WTC11 (cell line): ENCODE measurements around the gene COL4A2. TPM values are rescaled to one million over a fixed set of nuclear protein-coding genes. Genes with fewer than 3 reads are reported as not detected.

Source experiments
- ATAC-seq: fragments of 200-7000 bp; cut with Tn5 transposase; 2 replicates; pipeline ENCODE4 v1.10.0; 2021; ENCODE audit warnings: mild to moderate bottlenecking, moderate library complexity
- CTCF ChIA-PET: fragments of 300-600 bp; sonication (Branson Sonifier 250); formaldehyde crosslinking; loops from one replicate; lab custom pipeline; 2021; ENCODE audit warnings: antibody characterized with exemption; lab: Charles Lee
- POLR2A ChIA-PET: fragments of 350-600 bp; sonication (Branson Sonifier 250); formaldehyde crosslinking; loops from one replicate; lab custom pipeline; 2021; ENCODE audit warnings: antibody characterized with exemption; lab: Charles Lee
- DNase-seq: peaks from one replicate; pipeline ENCODE4 v3.0.0; 2021; ENCODE audit warnings: low spot score
- H3K27ac Mint-ChIP-seq: 2 replicates; pipeline ENCODE4 v1.8.0; 2021; ENCODE audit warnings: mixed read lengths
- H3K27me3 Mint-ChIP-seq: 2 replicates; pipeline ENCODE4 v1.8.0; 2021; ENCODE audit warnings: low read depth, mild to moderate bottlenecking, moderate library complexity, mixed read lengths
- H3K36me3 Mint-ChIP-seq: 2 replicates; pipeline ENCODE4 v1.8.0; 2021; ENCODE audit warnings: mixed read lengths
- H3K4me1 Mint-ChIP-seq: 2 replicates; pipeline ENCODE4 v1.8.0; 2022; ENCODE audit warnings: mixed read lengths
- H3K4me3 Mint-ChIP-seq: 2 replicates; pipeline ENCODE4 v1.8.0; 2021; ENCODE audit warnings: mild to moderate bottlenecking, moderate library complexity, mixed read lengths
- H3K9me3 Mint-ChIP-seq: 2 replicates; pipeline ENCODE4 v1.8.0; 2021; ENCODE audit warnings: mixed read lengths
- E2F5 ChIP-seq: sonication (generic); formaldehyde crosslinking; IDR thresholded peaks from 2 replicates; pipeline ENCODE4 v1.8.1; 2022; ENCODE audit warnings: mild to moderate bottlenecking, moderate library complexity, missing genetic modification reagents
- EMX1 ChIP-seq: fragments of 250-450 bp; sonication (Bioruptor Pico); IDR thresholded peaks from 2 replicates; pipeline ENCODE4 v1.8.0; 2021; ENCODE audit warnings: mild to moderate bottlenecking
- ETV6 ChIP-seq: sonication (generic); formaldehyde crosslinking; IDR thresholded peaks from 2 replicates; pipeline ENCODE4 v1.8.1; 2022; ENCODE audit warnings: mild to moderate bottlenecking, missing genetic modification reagents
- GABPB1 ChIP-seq: sonication (generic); formaldehyde crosslinking; IDR thresholded peaks from 2 replicates; pipeline ENCODE4 v1.8.1; 2023; ENCODE audit warnings: mild to moderate bottlenecking, missing genetic modification reagents
- JAZF1 ChIP-seq: fragments of 250-450 bp; sonication (Bioruptor Pico); IDR thresholded peaks from 2 replicates; pipeline ENCODE4 v1.9.0; 2021; ENCODE audit warnings: moderate library complexity, mild to moderate bottlenecking, inconsistent platforms
- KAT7 ChIP-seq: sonication (generic); formaldehyde crosslinking; IDR thresholded peaks from 2 replicates; pipeline ENCODE4 v1.8.1; 2023; ENCODE audit warnings: missing genetic modification reagents, mild to moderate bottlenecking, borderline replicate concordance
- SMAD3 ChIP-seq: sonication (generic); formaldehyde crosslinking; IDR thresholded peaks from 2 replicates; pipeline ENCODE4 v1.8.0; 2022; ENCODE audit warnings: missing genetic modification reagents, mild to moderate bottlenecking, borderline replicate concordance
- TCF7 ChIP-seq: sonication (generic); formaldehyde crosslinking; IDR thresholded peaks from 2 replicates; pipeline ENCODE4 v1.8.0; 2022; ENCODE audit warnings: mild to moderate bottlenecking, low read depth, missing genetic modification reagents, moderate library complexity
- TP53 ChIP-seq: sonication (generic); formaldehyde crosslinking; IDR thresholded peaks from 2 replicates; pipeline ENCODE4 v1.8.1; 2023; ENCODE audit warnings: mild to moderate bottlenecking, missing genetic modification reagents
- ZNF138 ChIP-seq: sonication (generic); formaldehyde crosslinking; conservative IDR thresholded peaks from 2 replicates; pipeline ENCODE4 v1.8.1; 2022; ENCODE audit warnings: mild to moderate bottlenecking, moderate library complexity, missing genetic modification reagents
- ZNF232 ChIP-seq: sonication (generic); formaldehyde crosslinking; IDR thresholded peaks from 2 replicates; pipeline ENCODE4 v1.8.0; 2022; ENCODE audit warnings: mild to moderate bottlenecking, missing genetic modification reagents
- ZNF512 ChIP-seq: sonication (generic); formaldehyde crosslinking; IDR thresholded peaks from 2 replicates; pipeline ENCODE4 v1.8.1; 2022; ENCODE audit warnings: missing genetic modification reagents, borderline replicate concordance
- total RNA-seq: library from RNA; stranded (reverse); gene quantifications from 3 replicates; pipeline ENCODE4 v1.2.3, GENCODE V29; 2021
- TF ChIP-seq, protein P1 (sequence below): sonication (generic); formaldehyde crosslinking; IDR thresholded peaks from 2 replicates; pipeline ENCODE4 v1.8.0; 2022; ENCODE audit warnings: mild to moderate bottlenecking, missing genetic modification reagents
- TF ChIP-seq, protein P2 (sequence below): fragments of 250-450 bp; sonication (Bioruptor Pico); IDR thresholded peaks from 2 replicates; pipeline ENCODE4 v1.9.0; 2021; ENCODE audit warnings: mild to moderate bottlenecking
- TF ChIP-seq, protein P3 (sequence below): sonication (generic); formaldehyde crosslinking; IDR thresholded peaks from 2 replicates; pipeline ENCODE4 v1.8.0; 2022; ENCODE audit warnings: mild to moderate bottlenecking, missing genetic modification reagents
- TF ChIP-seq, protein P4 (sequence below): fragments of 250-450 bp; sonication (Bioruptor Pico); IDR thresholded peaks from 2 replicates; pipeline ENCODE4 v1.9.0; 2021; ENCODE audit warnings: mild to moderate bottlenecking
- TF ChIP-seq, protein P5 (sequence below): fragments of 200-600 bp; IDR thresholded peaks from 2 replicates; pipeline ENCODE4 v1.8.0; 2022; ENCODE audit warnings: antibody characterized with exemption

The COL4A2 gene
- total RNA-seq, 1 experiment from 2014 or later = 109 TPM

DNA sequence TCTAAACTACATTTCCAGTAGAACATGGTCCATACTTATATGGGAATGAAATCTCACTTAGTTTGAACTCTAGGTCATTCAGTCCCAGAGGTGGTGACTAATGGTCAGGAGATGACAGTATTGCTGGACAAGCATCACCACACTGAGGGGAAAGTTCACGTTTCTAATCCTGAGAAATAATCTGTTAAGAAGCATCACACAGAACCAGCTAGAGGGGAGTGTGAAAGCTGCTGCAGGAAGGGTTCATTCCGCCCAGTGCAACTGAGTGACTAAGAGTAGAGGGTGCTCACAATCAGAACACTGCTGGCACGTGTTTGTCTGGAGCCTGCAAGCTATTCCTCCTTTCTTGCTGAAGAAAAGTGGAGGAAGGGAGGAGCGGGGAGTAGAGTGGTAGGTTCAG, 2.8 kb upstream of the COL4A2 start (continued):
- TF ChIP-seq, protein P1, sequence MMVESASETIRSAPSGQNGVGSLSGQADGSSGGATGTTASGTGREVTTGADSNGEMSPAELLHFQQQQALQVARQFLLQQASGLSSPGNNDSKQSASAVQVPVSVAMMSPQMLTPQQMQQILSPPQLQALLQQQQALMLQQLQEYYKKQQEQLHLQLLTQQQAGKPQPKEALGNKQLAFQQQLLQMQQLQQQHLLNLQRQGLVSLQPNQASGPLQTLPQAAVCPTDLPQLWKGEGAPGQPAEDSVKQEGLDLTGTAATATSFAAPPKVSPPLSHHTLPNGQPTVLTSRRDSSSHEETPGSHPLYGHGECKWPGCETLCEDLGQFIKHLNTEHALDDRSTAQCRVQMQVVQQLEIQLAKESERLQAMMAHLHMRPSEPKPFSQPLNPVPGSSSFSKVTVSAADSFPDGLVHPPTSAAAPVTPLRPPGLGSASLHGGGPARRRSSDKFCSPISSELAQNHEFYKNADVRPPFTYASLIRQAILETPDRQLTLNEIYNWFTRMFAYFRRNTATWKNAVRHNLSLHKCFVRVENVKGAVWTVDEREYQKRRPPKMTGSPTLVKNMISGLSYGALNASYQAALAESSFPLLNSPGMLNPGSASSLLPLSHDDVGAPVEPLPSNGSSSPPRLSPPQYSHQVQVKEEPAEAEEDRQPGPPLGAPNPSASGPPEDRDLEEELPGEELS (CRISPR knock-in tag) = no peak
- TF ChIP-seq, protein P2, sequence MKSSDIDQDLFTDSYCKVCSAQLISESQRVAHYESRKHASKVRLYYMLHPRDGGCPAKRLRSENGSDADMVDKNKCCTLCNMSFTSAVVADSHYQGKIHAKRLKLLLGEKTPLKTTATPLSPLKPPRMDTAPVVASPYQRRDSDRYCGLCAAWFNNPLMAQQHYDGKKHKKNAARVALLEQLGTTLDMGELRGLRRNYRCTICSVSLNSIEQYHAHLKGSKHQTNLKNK (CRISPR knock-in tag) = no peak
- TF ChIP-seq KAT7 (CRISPR knock-in tag) (no peak), ZNF138 (no peak), ETV6 (CRISPR knock-in tag) (no peak), SMAD3 (no peak), ZNF232 (no peak), TP53 (CRISPR knock-in tag) (no peak), E2F5 (no peak), ZNF512 (CRISPR knock-in tag) (no peak), EMX1 (CRISPR knock-in tag) (no peak)
- TF ChIP-seq, protein P3, sequence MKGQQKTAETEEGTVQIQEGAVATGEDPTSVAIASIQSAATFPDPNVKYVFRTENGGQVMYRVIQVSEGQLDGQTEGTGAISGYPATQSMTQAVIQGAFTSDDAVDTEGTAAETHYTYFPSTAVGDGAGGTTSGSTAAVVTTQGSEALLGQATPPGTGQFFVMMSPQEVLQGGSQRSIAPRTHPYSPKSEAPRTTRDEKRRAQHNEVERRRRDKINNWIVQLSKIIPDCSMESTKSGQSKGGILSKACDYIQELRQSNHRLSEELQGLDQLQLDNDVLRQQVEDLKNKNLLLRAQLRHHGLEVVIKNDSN = no peak
- TF ChIP-seq, protein P4, sequence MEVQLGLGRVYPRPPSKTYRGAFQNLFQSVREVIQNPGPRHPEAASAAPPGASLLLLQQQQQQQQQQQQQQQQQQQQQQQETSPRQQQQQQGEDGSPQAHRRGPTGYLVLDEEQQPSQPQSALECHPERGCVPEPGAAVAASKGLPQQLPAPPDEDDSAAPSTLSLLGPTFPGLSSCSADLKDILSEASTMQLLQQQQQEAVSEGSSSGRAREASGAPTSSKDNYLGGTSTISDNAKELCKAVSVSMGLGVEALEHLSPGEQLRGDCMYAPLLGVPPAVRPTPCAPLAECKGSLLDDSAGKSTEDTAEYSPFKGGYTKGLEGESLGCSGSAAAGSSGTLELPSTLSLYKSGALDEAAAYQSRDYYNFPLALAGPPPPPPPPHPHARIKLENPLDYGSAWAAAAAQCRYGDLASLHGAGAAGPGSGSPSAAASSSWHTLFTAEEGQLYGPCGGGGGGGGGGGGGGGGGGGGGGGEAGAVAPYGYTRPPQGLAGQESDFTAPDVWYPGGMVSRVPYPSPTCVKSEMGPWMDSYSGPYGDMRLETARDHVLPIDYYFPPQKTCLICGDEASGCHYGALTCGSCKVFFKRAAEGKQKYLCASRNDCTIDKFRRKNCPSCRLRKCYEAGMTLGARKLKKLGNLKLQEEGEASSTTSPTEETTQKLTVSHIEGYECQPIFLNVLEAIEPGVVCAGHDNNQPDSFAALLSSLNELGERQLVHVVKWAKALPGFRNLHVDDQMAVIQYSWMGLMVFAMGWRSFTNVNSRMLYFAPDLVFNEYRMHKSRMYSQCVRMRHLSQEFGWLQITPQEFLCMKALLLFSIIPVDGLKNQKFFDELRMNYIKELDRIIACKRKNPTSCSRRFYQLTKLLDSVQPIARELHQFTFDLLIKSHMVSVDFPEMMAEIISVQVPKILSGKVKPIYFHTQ (CRISPR knock-in tag) = no peak

DNA sequence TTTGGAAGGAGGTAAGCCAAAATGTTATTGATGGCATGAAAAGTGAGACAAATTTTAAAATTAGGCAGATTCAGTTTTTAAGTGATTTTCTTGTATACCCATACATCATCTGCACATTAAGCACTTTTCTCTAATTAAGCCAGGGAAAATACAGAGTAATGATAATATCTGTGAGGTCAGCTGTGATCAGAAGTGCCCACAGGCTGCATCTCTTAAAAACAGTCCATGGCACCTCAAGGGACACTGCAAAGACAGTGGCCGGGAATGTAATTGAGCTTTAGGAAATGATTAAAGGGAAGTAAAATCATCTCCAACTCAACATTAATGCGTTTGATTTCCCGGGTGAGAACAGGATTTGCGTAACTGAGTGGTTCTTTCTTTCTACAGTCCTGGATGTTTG, 2.1 kb upstream of the COL4A2 start:
- DNase-seq = no peak
- TF ChIP-seq JAZF1 (CRISPR knock-in tag) (no peak), GABPB1 (no peak), TCF7 (no peak)
- TF ChIP-seq, protein P5, sequence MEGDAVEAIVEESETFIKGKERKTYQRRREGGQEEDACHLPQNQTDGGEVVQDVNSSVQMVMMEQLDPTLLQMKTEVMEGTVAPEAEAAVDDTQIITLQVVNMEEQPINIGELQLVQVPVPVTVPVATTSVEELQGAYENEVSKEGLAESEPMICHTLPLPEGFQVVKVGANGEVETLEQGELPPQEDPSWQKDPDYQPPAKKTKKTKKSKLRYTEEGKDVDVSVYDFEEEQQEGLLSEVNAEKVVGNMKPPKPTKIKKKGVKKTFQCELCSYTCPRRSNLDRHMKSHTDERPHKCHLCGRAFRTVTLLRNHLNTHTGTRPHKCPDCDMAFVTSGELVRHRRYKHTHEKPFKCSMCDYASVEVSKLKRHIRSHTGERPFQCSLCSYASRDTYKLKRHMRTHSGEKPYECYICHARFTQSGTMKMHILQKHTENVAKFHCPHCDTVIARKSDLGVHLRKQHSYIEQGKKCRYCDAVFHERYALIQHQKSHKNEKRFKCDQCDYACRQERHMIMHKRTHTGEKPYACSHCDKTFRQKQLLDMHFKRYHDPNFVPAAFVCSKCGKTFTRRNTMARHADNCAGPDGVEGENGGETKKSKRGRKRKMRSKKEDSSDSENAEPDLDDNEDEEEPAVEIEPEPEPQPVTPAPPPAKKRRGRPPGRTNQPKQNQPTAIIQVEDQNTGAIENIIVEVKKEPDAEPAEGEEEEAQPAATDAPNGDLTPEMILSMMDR = no peak
- TF ChIP-seq, all 79 proteins: peak for 0
- no peak for ATAC-seq
- H3K4me3 Mint-ChIP-seq = peak overlapping the region; percentile 75; the same call in 1 of the 2 replicates
- H3K27ac Mint-ChIP-seq = no peak overlapping the region
- POLR2A ChIA-PET = interaction anchor here (0.6 to 2.5 kb wide), 2 partner anchors 23 to 81 kb away, joined by 3 to 11 read pairs; no protein-coding TSS in a partner anchor
- no peaks in the 10 kb centered on the region for H3K9me3 Mint-ChIP-seq
- CTCF ChIA-PET = interaction anchor here (0.7 to 1.7 kb wide), 4 partner anchors 23 to 340 kb away, joined by 3 to 5 read pairs (median 3); no protein-coding TSS in a partner anchor
- H3K27me3 Mint-ChIP-seq = peaks cover 35% of the 10 kb centered on the region
- H3K36me3 Mint-ChIP-seq = no peaks in the 10 kb centered on the region
- peaks cover 41% of the 10 kb centered on the region for H3K4me1 Mint-ChIP-seq
